ENCODE measurements around the gene MICB.

The MICB gene

GRCh38 chr6:31543639-31544038 is 45.7 kb downstream of the MICB start:
- H3K4me1 ChIP-seq (ENCODE audit: low read depth, poor library complexity, severe bottlenecking) = peaks cover 32% of the 10 kb centered on the region
- H4K20me1 ChIP-seq (ENCODE audit: insufficient read depth) = peaks cover 13% of the 10 kb centered on the region
- H3K79me2 ChIP-seq (ENCODE audit: insufficient read depth, low read depth) = peaks cover 50% of the 10 kb centered on the region
- TF ChIP-seq CTCF (conservative IDR thresholded peaks at IDR 0.05; ENCODE audit: low read depth, low read length) = no peak
- H3K36me3 ChIP-seq (ENCODE audit: insufficient read depth) = peaks cover 4% of the 10 kb centered on the region; the same call in 1 of the 2 replicates
- H3K9ac ChIP-seq = no peak overlapping the region
- H3K27ac ChIP-seq = no peak overlapping the region
- H3K4me3 ChIP-seq (IDR thresholded peaks at IDR 0.05; ENCODE audit: insufficient read depth, low read depth, low read length) = no peak overlapping the region
- H2AFZ ChIP-seq (ENCODE audit: low read depth) = no peak overlapping the region
- no peaks in the 10 kb centered on the region for H3K27me3 ChIP-seq (ENCODE audit: insufficient read depth, low read depth)
- no peak overlapping the region for H3K4me2 ChIP-seq

- Histone ChIP-seq H3K4me3 (IDR thresholded peaks at IDR 0.05; ENCODE audit: insufficient read depth, low read depth, low read length) (no peak overlapping the region), H3K79me2 (ENCODE audit: insufficient read depth, low read depth) (peaks cover 40% of the 10 kb centered on the region), H2AFZ (ENCODE audit: low read depth) (no peak overlapping the region), H3K36me3 (ENCODE audit: insufficient read depth) (peaks cover 3% of the 10 kb centered on the region; the same call in 1 of the 2 replicates), H3K4me1 (ENCODE audit: low read depth, poor library complexity, severe bottlenecking) (peaks cover 29% of the 10 kb centered on the region), H3K4me2 (no peak overlapping the region), H3K9ac (no peak overlapping the region), H3K27ac (no peak overlapping the region), H3K27me3 (ENCODE audit: insufficient read depth, low read depth) (no peaks in the 10 kb centered on the region), H4K20me1 (ENCODE audit: insufficient read depth) (peaks cover 6% of the 10 kb centered on the region; the same call in 1 of the 2 replicates)
- no peak for TF ChIP-seq CTCF (conservative IDR thresholded peaks at IDR 0.05; ENCODE audit: low read depth, low read length)
Measured at GRCh38 chr6:31544676-31545075, 46.7 kb downstream of the MICB start.

- Histone ChIP-seq H3K27me3 (ENCODE audit: insufficient read depth, low read depth) (no peaks in the 10 kb centered on the region), H3K4me1 (ENCODE audit: low read depth, poor library complexity, severe bottlenecking) (peaks cover 23% of the 10 kb centered on the region), H2AFZ (ENCODE audit: low read depth) (no peak overlapping the region), H3K4me2 (no peak overlapping the region), H3K4me3 (IDR thresholded peaks at IDR 0.05; ENCODE audit: insufficient read depth, low read depth, low read length) (no peak overlapping the region), H3K36me3 (ENCODE audit: insufficient read depth) (peaks cover 3% of the 10 kb centered on the region; the same call in 1 of the 2 replicates), H3K9ac (no peak overlapping the region), H4K20me1 (ENCODE audit: insufficient read depth) (peaks cover 2% of the 10 kb centered on the region; the same call in 1 of the 2 replicates), H3K27ac (no peak overlapping the region), H3K79me2 (ENCODE audit: insufficient read depth, low read depth) (peaks cover 33% of the 10 kb centered on the region)
- TF ChIP-seq CTCF (conservative IDR thresholded peaks at IDR 0.05; ENCODE audit: low read depth, low read length) = no peak
Measured at GRCh38 chr6:31545291-31545690, 47.3 kb downstream of the MICB start.

- Histone ChIP-seq H2AFZ (ENCODE audit: low read depth) (peak within 1 kb of the TSS; percentile 62), H3K4me1 (ENCODE audit: low read depth, poor library complexity, severe bottlenecking) (peaks cover 18% of the 10 kb centered on the region), H3K79me2 (ENCODE audit: insufficient read depth, low read depth) (peaks cover 22% of the 10 kb centered on the region), H3K9ac (peak within 1 kb of the TSS; percentile 62; the same call in 1 of the 2 replicates), H3K4me3 (IDR thresholded peaks at IDR 0.05; ENCODE audit: insufficient read depth, low read depth, low read length) (no peak within 1 kb of the TSS), H3K27ac (peak within 1 kb of the TSS; percentile 41; the same call in 1 of the 2 replicates), H3K27me3 (ENCODE audit: insufficient read depth, low read depth) (no peaks in the 10 kb centered on the region), H3K36me3 (ENCODE audit: insufficient read depth) (no peaks in the 10 kb centered on the region), H4K20me1 (ENCODE audit: insufficient read depth) (no peaks in the 10 kb centered on the region), H3K4me2 (peak within 1 kb of the TSS; percentile 66)
- peak; percentile 98 for TF ChIP-seq CTCF (conservative IDR thresholded peaks at IDR 0.05; ENCODE audit: low read depth, low read length)
Measured at GRCh38 chr6:31546339-31546957, 48.5 kb downstream of the MICB start, which contains the start of gene ATP6V1G2. Gene ATP6V1G2 (minus strand): TSS chr6:31546608. CDS start chr6:31546559, 49 bp downstream.
